ENCODE results near the gene INPP5D.

- TF ChIP-seq CTCF (conservative IDR thresholded peaks at IDR 0.05; ENCODE audit: low read depth, low read length), result no peak
- no peak for TF ChIP-seq EZH2 (IDR thresholded peaks at IDR 0.05; ENCODE audit: borderline replicate concordance, low read depth, low read length, poor library complexity, severe bottlenecking)
Observed at GRCh38 chr2:233060501-233060979, 398 bp downstream of the INPP5D start.

Measured in A673 (cell line).